ENCODE results near the gene CYP2D6.
A peak's percentile ranks its signal among the peaks of the same experiment; 100 is the strongest.

CYP2D6 gene

GRCh38 chr22:42079319-42080251 is 51.0 kb downstream of the CYP2D6 start, which contains the start of gene SMDT1:
Gene SMDT1 (plus strand): TSS chr22:42079700. CDS start chr22:42079769, 69 bp downstream.
- peak; percentile 98 for DNase-seq

- DNase-seq, result peak; percentile 51
Observed at GRCh38 chr22:42078469-42079318, 51.9 kb downstream of the CYP2D6 start.

GRCh38 chr22:42077486-42078125 is 53.0 kb downstream of the CYP2D6 start:
- peak; percentile 50 for DNase-seq

- DNase-seq, result peak; percentile 50
Observed at GRCh38 chr22:42076764-42077485, 53.7 kb downstream of the CYP2D6 start.
